GM10847 (cell line): Measurements from ENCODE around the gene ELK4.

Experiments
- POLR2A ChIP-seq: IDR thresholded peaks from 2 replicates; pipeline ENCODE4 v1.6.1; 2011; ENCODE audit not compliant: insufficient read length; ENCODE audit errors: extremely low read depth

The ELK4 gene

DNA sequence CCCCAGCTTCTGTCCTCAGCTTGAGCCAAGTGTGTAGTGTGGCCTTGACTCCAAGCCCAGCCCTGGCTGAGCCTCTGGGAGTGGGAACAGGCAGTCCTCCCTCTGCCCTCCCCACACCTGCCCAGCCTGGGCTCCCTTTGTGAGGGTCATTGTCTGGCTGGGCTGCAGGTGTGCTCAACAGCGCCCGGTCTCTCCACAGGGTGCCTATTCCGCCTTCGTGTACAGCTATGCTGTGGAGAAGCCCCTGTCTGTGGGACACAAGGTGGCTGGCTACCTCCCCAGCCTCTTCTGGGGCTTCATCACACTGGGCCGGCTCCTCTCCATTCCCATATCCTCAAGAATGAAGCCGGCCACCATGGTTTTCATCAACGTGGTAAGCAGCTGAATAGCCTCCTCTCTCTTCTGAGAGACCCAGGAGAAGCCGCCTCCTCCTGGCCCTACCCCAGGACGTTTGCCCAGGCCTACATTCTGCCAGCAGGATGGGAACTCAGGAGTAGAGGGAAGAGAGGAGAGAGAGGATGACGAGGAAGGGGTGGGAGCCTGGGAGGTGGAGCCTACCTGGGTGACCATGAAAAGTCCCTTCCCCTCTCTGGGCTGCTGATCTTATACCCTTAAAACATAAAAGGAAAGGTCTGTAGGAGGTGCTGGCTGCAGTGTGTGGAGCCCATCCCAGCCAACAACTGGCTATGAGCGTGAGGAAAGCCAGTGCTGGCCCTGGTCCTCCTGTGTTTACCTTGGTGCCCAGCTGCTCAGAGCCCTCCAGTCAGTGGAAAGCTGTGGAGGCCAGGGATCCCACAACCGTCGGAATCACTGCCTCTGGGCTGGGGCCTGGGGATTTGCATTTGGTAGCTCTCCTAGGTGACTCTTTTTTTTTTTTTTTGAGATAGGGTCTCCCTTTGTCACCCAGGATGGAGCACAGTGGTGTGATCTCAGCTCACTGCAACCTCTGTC is 45.7 kb downstream of the ELK4 start:
- TF ChIP-seq POLR2A = no peak

DNA sequence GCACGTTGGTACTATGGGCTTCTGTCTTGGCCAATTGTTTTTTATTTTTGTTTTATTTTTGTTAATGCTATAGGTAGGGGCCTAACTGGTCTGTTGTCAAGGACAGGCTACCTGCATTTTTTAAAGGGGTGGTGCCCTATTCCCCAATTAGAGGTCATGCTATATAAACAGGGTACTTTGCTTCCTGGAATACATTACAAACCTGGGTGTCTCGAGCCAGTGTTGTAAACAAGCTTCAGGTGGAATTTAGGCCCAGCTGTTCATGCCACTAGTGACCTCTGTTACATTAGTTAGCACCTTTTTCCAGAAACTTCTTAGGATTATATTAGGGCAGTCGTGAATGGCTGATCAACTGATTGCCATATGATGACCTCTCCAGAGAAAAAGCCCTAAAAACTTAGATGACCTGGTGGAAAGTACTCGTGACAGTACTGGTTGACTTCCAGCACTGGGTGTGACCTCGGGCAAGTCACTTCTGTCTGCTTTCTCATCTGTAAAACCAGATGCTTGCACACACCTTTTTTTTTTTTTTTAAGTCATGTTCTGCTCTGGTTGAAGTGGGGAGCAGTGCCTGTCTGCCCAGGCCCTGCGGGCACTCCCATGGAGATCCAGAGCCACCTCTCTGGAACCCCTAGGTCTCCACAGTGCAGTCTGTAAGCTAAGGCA is 46.5 kb downstream of the ELK4 start:
- no peak for TF ChIP-seq POLR2A

DNA sequence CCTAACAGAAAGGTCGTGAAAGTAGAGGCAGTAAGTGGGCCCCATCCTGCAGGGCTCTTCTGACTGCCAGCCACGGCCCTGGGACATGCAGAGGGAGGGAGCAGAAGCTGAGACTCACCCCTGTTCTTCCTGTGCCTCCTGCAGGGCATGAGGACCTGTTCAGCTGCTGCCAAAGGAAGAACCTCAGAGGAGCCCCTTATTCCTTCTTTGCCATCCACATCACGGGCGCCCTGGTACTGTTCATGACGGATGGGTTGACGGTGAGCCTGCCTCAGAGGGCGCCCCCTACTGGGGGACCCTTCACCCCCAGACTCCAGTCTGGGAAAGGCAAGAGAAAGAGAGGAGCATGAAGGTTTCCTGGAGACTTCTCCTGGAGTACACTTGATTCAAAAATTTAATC is 47.1 kb downstream of the ELK4 start:
- no peak for TF ChIP-seq POLR2A

DNA sequence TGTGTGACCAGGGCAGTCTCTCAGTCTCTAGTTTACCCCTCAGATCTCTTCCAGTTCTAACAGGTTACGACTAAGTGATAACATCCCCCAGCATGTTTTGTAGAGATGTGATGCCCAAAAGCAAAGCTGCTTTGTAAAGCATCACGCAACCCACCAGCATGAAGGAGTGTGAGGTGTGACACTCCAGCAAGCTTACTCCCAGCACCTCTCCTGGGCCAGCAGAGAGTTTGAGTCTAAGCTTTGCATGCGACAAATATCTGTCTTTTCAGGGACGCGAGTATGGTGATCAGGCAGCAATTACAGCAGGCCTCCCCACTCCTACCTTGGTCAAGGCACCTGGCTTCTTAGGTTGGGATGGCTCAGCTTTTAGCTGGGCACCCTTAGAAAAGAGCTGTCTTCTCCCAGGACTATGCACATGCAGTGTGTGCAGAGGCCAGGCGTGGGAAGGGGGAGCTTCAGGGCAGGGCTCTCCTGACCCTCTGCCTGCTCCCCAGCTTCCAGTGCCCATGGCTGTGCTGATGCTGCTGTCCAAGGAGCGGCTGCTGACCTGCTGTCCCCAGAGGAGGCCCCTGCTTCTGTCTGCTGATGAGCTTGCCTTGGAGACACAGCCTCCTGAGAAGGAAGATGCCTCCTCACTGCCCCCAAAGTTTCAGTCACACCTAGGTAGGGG is 48.2 kb downstream of the ELK4 start:
- TF ChIP-seq POLR2A = no peak

DNA sequence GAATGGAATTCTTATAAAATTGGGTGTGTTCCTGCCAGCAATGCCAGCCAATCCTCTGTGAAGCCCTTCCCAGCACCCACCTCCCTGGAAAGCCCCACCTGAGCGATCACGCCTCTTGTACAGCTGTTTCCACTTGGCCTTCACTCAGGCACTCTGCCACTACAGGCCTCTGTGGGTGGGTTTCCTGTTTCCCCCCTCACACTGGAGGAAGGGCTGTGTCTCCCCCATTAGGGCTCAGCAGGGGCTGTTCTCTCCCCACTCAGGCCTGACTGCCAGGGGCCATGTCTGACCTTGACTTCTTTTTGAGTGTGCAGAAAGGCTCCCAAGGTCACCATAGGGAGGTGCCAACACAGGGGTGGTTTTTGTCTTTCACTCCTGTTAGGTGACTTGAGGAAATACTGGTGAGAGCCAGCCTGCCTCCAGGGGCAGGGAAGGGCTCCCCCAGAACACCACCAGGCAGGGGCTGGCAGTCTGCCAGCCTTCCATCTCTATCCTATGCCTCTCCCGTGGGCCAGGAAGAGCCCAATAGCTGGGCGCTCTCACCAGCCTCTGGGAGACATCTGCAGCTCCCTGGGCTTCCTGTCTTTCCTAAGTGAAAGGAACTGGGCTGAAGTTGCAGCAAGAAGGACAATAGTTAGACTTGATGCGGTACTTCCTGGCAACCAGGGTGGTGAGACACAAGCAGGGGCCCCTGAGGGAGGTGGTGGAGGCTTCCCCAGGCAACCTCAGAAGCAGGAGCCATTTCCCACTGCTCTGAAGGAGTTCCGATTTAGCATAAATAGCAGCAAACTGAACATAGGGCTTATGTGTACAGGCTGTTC is 49.1 kb downstream of the ELK4 start:
- no peak for TF ChIP-seq POLR2A

DNA sequence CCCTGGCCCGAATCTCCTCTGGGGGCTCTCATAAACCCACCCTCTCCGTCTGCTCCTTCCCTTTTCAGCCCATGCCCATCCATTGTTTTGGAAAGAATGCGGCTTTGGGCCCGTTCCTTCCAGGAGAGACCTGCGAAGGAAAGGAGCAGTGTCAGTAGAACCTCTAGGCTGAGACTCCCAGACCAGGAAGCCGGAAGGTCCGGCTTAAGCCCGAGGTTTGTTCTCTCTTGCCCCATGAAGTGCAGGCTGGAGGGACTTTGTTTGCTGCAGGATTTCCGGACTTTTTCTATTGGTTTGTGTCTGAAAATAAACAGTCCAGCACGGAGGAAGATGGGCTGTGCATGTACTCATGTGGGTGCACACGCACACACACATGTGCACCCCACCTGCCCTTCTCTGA is 49.8 kb downstream of the ELK4 start:
- TF ChIP-seq POLR2A = no peak

DNA sequence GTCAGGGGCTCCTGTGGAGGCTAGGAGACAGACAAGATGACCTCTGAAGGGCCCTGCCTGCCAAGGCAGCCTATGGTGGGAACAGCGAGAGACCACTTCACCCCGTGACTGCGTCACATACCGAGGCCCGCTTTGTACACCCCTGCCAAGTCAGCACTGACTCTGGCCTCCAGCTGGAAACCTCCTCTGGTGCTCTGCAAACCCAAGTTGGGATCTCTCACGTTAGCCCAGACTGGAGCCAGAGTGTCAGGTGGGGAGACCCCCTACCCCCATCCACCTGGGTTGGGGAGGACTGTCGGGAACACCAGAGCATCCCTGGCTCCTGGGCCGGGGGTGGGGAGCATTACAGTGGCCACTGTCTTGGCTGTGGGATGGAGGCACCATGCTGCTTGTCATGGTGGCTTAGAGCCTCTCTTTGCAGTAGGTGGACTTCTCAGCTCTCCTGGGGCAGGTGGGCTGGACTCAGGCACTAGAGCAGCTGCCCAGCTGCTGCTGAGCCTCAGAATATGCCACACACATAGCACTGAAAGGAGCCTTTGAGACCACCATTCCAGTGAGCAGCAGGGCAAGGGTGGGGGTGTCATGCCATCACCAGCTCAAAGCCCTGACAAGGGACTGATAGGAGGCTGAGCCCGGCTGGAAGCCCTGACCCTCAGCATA is 50.4 kb downstream of the ELK4 start:
- TF ChIP-seq POLR2A = no peak

DNA sequence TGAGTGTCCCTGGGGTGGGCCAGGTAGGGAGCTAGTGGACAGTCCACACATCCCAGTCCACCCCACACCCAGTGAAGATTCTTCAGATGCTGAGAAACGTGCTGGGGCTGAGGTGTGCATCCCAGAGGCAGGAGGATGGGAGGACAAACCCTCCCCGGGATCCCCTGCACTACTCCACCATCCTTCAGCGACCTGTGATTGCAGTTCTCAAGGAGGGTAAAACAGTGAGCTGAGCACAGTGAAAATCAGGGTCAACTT is 51.0 kb downstream of the ELK4 start:
- no peak for TF ChIP-seq POLR2A

DNA sequence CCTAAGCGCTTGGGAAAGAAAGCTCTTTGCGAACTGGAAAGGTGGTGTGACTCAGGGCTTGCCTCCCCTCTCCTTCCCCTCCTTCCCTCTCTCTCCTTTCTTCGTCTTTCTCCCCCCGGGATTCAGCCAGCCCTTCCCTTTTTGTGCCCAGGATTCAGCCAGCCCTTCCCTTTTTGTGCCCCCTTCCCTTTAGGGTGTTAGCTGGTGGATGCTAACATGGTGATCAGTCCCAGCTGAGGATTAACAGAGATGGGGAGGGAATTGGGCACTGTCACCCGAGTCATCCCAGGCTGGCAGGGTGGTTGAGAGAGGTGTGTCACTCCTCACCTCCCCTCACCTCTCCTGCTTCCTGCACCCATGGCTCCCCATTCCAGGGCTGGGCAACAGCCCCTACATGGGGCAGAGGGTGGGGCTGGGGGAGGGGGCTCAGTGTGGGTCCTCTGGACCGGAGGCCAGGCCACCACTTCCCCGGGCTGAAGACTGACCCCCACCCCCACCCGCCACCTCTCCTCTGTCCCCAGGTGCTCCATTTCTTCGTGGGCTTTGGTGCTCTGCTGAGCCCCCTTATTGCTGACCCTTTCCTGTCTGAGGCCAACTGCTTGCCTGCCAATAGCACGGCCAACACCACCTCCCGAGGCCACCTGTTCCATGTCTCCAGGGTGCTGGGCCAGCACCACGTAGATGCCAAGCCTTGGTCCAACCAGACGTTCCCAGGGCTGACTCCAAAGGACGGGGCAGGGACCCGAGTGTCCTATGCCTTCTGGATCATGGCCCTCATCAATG is 51.5 kb downstream of the ELK4 start:
- no peak for TF ChIP-seq POLR2A

DNA sequence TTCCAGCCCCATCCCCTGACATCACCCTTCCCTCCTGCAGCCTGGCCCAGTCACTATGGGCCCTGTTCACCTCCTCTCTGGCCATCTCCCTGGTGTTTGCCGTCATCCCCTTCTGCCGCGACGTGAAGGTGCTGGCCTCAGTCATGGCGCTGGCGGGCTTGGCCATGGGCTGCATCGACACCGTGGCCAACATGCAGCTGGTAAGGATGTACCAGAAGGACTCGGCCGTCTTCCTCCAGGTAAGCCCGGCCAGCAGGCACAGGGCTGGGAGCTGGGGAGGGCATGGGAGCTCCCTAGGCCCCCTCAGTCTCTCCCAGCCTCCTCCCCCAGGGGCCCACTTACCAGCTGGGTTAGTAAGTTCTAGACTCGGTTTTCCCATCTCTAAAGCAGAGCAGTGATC is 52.1 kb downstream of the ELK4 start:
- TF ChIP-seq POLR2A = no peak

DNA sequence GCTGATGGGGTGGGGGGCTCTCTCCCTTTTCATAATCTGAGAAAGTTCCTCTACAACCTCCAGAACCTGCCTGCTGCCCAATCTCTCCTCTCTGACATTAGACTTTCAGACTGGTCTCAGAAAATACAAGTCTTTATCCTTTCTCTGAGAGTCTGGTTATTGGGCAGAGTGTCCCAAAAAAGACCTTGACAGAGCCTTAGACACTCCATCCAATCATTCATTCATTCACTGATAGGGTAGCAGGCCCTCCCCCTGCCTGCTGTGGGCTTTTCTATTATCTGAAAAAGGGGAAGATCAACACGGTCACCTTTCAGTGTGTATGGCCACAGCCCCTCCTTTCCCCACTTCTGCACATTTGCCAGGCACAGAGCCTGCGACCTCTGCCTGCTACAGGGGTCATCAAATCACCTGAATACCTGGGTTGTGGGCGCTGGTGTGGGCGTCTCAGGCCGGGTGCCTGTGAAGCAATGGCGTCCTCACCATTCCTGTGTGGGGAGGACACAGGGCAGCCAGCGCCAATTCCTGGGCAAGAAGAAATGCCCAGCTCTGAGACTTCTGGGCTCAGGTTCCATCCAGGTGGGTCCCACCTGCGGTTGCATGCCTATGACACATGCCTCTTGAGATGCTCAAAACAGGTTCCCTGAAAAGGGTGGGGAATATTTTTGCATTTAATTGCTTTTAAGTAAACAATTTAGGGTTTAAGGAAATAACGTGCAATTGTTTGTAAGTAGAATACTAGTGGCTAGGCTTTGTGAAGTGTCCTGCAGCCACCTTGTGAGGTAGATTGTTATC is 52.8 kb downstream of the ELK4 start:
- TF ChIP-seq POLR2A = no peak

DNA sequence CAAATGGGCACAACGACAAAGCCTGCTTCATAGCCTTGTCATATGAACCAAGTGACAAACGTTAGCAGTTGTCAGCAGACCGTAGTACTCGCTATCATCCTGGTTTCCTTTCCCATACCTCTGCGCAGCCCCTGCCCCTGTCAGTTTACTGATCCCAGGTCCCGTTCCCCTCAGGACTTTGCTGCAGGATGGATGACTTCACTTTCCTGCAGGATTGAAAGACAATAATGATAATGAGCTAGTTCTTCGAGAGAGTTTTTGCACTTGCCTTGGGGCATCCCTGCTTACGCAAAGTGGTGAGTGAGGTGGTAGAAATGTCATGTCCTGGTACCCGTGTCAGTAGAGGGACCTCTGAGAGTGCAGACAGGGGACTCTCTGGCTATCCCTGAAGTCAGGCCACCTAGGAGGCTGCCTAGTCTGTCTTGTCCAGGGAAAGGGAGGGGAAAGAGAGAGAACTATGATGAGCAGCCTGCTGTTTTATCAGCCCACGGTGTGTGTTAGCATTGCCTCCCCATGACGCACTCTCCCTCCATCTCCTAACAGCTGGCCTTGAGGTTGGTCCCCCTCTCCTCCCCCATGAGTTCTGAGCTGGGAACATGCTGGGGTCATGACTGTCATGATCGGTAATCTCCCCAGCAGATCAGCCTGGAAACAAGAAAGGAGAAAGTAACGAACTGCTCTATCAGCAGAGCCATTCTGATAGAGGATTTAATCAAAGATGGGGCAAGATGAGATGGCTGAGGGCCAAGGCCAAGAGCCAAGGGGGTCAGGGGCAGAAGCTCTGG is 53.7 kb downstream of the ELK4 start:
- no peak for TF ChIP-seq POLR2A
